Stimulated activated naive CD8-positive, alpha-beta T cell treated with anti-CD3 and anti-CD28 coated beads, Interleukin-15, Interleukin-2, amounts not matched to agents 100 U/mL and 50 U/mL, for 24 hours (primary cell): ENCODE measurements around the gene GLIS2.

Experiments
- ATAC-seq: fragments of 150-1000 bp; cut with Tn5 transposase; one replicate; pipeline ENCODE4 v1.10.0; 2021
- DNase-seq: peaks from one replicate; pipeline ENCODE4 v3.0.0; 2021

The GLIS2 gene

DNA sequence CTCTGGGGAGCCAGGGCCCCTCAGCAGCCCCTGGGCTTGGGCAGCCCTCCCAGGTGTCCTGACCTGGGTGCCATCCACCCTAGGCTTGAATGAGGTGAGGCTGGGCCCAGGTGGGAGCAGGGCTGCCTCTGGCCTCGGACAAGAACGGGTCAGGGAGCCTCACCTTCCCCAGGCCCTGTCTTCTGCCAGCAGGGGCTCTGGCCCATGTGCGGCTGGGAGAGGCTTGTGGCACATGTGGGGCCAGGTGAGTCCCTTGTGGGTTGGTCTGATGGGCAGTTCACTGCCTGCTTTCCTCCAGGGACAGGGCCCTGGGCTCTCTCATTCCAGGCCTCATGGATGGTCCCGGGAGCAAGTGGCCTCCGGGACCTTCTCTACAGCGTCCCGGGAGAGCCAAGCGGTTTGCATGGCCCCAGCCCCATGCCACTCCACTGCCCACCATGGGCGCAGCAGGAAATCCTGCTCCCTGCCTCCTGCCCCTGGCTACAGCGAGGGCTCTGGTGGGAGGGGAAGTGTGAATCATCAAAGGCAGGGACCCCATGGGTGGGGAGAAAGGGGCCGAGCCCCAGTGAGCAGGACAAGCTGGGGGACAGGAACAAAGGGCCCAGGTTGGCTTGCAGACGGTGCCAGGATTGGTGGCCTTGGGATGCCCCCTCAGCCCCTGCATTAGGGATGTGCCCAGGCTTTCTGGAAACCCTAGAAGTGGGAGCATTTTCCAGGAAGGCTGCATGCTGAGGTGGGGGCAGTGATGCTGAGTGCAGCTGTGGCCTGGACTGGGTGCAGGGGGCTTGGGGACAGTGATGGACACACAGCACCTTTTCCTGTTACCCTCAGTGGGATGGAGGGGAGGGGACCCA is 68.0 kb downstream of the GLIS2 start:
- DNase-seq (no peak), ATAC-seq (no peak)

- ATAC-seq (no peak), DNase-seq (no peak)
Observed at GRCh38 chr16:4384509-4384942, 68.7 kb downstream of the GLIS2 start.

- no peak for DNase-seq
- no peak for ATAC-seq
Observed at GRCh38 chr16:4385066-4385788, 69.4 kb downstream of the GLIS2 start.

GRCh38 chr16:4385789-4386450 is 70.1 kb downstream of the GLIS2 start:
- DNase-seq (no peak), ATAC-seq (no peak)

- ATAC-seq (no peak), DNase-seq (no peak)
Observed at GRCh38 chr16:4386451-4386805, 70.6 kb downstream of the GLIS2 start.

GRCh38 chr16:4386951-4387565 is 71.2 kb downstream of the GLIS2 start:
- DNase-seq (no peak), ATAC-seq (no peak)

GRCh38 chr16:4387781-4388180 is 71.9 kb downstream of the GLIS2 start:
- ATAC-seq = no peak
- DNase-seq = no peak

GRCh38 chr16:4388271-4389021 is 72.6 kb downstream of the GLIS2 start:
- DNase-seq (no peak), ATAC-seq (no peak)
